ENCODE measurements around the gene KPNB1.
"Not testable (repeated sequence)": the region's sequence is repeated elsewhere in the genome, so short reads cannot be mapped to it uniquely, and the experiment has no call there.

The KPNB1 gene

GRCh38 chr17:47682727-47683126 lies 33.0 kb downstream of the KPNB1 start:
- not testable (repeated sequence) for DNase-seq

- no peak for DNase-seq
Observed at GRCh38 chr17:47684025-47684424, 34.3 kb downstream of the KPNB1 start.

GRCh38 chr17:47684535-47685193 lies 34.9 kb downstream of the KPNB1 start:
- no peak for DNase-seq

GRCh38 chr17:47685556-47686275 lies 36.0 kb downstream of the KPNB1 start:
- no peak for DNase-seq

GRCh38 chr17:47686276-47686635 lies 36.5 kb downstream of the KPNB1 start:
- no peak for DNase-seq

GRCh38 chr17:47686664-47687327 lies 37.1 kb downstream of the KPNB1 start:
- no peak for DNase-seq

- DNase-seq: no peak
Observed at GRCh38 chr17:47687328-47687690, 37.6 kb downstream of the KPNB1 start.

GRCh38 chr17:47687748-47688147 lies 38.0 kb downstream of the KPNB1 start:
- no peak for DNase-seq

- DNase-seq: no peak
Observed at GRCh38 chr17:47690121-47690520, 40.4 kb downstream of the KPNB1 start.

GRCh38 chr17:47692137-47692894 lies 42.6 kb downstream of the KPNB1 start:
- DNase-seq: no peak

GRCh38 chr17:47692895-47693730 lies 43.4 kb downstream of the KPNB1 start:
- DNase-seq: no peak

GRCh38 chr17:47693731-47694580 lies 44.2 kb downstream of the KPNB1 start, which contains the start of gene TBKBP1:
TBKBP1 (plus strand) TSS chr17:47694161; CDS start chr17:47696113, 1,952 bp downstream.
- DNase-seq: peak; percentile 57

- peak; percentile 57 for DNase-seq
Observed at GRCh38 chr17:47694581-47695428, 45.1 kb downstream of the KPNB1 start.

- no peak for DNase-seq
Observed at GRCh38 chr17:47695429-47696376, 46.0 kb downstream of the KPNB1 start.

GRCh38 chr17:47696717-47697642 lies 47.3 kb downstream of the KPNB1 start:
- DNase-seq: no peak

GRCh38 chr17:47697906-47698711 lies 48.4 kb downstream of the KPNB1 start:
- no peak for DNase-seq

Measured in stimulated activated CD4-positive, alpha-beta T cell treated with anti-CD3 and anti-CD28 coated beads, Interleukin-1b, Interleukin-23, amount 100 ng/mL, for 48 hours (primary cell).